ENCODE measurements around the gene RNU1-3. TPM values are rescaled to one million over a fixed set of nuclear protein-coding genes. Genes with fewer than 3 reads are reported as not detected.
A peak's percentile ranks its signal among the peaks of the same experiment; 100 is the strongest.

RNU1-3 gene
- total and polyA plus RNA-seq, 9 of the 15 experiments (the other 6 are each of a cell fraction or from before 2014, with no cell fraction given), result under 0.01 to 32,823 (median 2,538) TPM; not detected in 4

DNA sequence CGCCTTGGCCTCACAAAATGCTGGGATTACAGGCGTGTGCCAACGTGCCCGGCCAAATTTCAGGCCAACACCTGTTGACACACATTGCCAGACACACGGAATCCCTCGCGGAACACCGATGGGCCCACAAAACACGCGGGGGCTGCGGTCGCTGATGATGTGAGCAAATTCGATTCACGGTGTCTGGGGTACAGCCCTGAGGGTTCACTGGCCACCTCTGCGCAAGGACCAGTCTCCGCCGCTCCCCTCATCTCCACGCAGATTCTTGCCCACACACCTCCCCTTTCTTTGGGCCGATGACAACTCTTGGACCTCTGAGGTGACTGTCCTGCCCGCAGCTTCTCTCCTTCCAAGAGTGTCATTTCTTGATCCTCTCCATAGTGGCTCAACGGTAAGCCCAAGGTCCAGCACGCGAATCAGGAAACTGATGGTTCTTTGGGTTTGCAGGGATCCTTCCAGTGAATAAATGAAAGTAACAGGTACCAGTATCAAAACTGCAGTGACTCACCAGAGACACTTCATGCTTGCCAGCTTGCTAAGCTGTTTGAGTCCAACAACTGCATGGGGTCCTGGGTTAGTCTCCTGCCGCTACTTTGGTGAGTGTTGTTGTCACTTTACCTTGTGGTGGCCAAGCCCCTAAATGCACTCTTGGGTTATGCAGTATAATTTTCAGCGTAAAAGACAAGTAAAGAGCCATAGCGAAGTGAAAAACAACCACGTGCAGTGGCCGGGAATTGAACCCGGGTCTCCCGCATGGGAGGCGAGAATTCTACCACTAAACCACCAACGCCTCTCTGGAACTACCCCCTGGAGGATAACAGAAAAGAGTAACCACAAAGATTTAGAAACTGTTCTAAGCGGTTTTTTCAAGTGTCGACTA, 11.0 kb upstream of the RNU1-3 start (continued):
- peak; percentile 82 for TF ChIP-seq ZBTB40 (IDR thresholded peaks at IDR 0.05)
- no peak for TF ChIP-seq ZBTB40 (CRISPR knock-in tag; IDR thresholded peaks at IDR 0.05)
- TF ChIP-seq TAF15 (IDR thresholded peaks at IDR 0.05; ENCODE audit: low read depth, low read length), result no peak
- no peak for TF ChIP-seq SIN3B (IDR thresholded peaks at IDR 0.05; ENCODE audit: low read depth)
- TF ChIP-seq, protein P1, sequence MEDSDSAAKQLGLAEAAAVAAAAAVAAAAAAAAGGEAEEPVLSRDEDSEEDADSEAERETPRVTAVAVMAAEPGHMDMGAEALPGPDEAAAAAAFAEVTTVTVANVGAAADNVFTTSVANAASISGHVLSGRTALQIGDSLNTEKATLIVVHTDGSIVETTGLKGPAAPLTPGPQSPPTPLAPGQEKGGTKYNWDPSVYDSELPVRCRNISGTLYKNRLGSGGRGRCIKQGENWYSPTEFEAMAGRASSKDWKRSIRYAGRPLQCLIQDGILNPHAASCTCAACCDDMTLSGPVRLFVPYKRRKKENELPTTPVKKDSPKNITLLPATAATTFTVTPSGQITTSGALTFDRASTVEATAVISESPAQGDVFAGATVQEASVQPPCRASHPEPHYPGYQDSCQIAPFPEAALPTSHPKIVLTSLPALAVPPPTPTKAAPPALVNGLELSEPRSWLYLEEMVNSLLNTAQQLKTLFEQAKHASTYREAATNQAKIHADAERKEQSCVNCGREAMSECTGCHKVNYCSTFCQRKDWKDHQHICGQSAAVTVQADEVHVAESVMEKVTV (CRISPR knock-in tag; IDR thresholded peaks at IDR 0.05), result peak; percentile 27; the same call in 1 of the 2 replicates
- peak; percentile 93 for TF ChIP-seq GTF3C2 (IDR thresholded peaks at IDR 0.05; ENCODE audit: borderline replicate concordance, extremely low read depth, insufficient read length)
- TF ChIP-seq, protein P2, sequence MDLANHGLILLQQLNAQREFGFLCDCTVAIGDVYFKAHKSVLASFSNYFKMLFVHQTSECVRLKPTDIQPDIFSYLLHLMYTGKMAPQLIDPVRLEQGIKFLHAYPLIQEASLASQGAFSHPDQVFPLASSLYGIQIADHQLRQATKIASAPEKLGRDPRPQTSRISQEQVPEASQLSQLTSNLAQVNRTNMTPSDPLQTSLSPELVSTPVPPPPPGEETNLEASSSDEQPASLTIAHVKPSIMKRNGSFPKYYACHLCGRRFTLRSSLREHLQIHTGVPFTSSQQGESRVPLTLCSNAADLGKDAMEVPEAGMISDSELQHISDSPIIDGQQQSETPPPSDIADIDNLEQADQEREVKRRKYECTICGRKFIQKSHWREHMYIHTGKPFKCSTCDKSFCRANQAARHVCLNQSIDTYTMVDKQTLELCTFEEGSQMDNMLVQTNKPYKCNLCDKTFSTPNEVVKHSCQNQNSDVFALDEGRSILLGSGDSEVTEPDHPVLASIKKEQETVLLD (IDR thresholded peaks at IDR 0.05), result 0 out of 2 replicates have a peak, but pooled peaks have one; percentile 52
- TF ChIP-seq CBX1 (IDR thresholded peaks at IDR 0.05; ENCODE audit: low read depth), result no peak; the same call in none of the 2 replicates
- TF ChIP-seq CBX2 (IDR thresholded peaks at IDR 0.05; ENCODE audit: insufficient read depth, low read length, poor library complexity, severe bottlenecking), result no peak
